ENCODE data around the gene RRP12.
A peak's percentile ranks its signal among the peaks of the same experiment; 100 is the strongest.
"Not testable (repeated sequence)": the region's sequence is repeated elsewhere in the genome, so short reads cannot be mapped to it uniquely, and the experiment has no call there.

The RRP12 gene

DNA sequence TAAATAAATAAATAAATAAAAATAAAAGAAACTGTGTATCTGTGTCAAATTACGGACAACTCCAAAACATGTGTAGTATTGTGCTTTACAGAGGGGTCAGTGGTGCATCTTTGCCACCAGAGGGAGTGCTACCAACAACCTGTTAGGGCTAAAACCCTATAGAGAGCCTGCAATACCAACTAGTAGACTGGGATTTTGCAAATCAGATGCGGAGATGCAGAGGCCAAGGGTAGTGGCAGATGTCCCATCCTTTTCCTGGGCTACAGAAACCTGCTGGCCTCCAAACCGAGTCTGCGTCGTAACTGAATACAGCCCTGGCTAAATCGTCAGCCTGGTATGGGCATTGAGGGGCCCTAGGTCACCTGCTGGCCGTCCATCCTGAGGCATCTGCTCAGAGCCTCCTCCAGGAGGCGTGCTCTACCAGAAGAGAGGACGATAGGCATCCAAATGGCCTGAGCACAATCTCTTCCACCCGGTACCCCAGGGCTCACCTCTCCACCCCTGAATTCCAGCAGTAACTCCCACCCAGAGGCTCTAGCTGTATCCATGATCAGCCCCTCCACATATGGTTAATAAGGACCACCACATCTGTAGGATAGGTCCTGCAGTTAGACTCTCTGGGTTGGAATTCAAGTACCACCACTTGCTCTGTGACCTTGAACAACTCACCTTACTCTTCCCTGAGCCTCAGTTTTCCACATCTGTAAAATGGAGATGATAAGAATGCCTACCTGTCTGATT, 6.2 kb upstream of the RRP12 start:
- TF ChIP-seq, protein P1, sequence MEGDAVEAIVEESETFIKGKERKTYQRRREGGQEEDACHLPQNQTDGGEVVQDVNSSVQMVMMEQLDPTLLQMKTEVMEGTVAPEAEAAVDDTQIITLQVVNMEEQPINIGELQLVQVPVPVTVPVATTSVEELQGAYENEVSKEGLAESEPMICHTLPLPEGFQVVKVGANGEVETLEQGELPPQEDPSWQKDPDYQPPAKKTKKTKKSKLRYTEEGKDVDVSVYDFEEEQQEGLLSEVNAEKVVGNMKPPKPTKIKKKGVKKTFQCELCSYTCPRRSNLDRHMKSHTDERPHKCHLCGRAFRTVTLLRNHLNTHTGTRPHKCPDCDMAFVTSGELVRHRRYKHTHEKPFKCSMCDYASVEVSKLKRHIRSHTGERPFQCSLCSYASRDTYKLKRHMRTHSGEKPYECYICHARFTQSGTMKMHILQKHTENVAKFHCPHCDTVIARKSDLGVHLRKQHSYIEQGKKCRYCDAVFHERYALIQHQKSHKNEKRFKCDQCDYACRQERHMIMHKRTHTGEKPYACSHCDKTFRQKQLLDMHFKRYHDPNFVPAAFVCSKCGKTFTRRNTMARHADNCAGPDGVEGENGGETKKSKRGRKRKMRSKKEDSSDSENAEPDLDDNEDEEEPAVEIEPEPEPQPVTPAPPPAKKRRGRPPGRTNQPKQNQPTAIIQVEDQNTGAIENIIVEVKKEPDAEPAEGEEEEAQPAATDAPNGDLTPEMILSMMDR (IDR thresholded peaks at IDR 0.05; ENCODE audit: low read depth, low read length) = peak; percentile 67
- peak; percentile 86 to 88 for DNase-seq (ENCODE audit: low read depth in 2 of 2)
- H3K4me3 ChIP-seq (replicated peaks in 1 of 2; ENCODE audit: low read depth in 2 of 2, low read length in 2 of 2) = no peak overlapping the region

DNA sequence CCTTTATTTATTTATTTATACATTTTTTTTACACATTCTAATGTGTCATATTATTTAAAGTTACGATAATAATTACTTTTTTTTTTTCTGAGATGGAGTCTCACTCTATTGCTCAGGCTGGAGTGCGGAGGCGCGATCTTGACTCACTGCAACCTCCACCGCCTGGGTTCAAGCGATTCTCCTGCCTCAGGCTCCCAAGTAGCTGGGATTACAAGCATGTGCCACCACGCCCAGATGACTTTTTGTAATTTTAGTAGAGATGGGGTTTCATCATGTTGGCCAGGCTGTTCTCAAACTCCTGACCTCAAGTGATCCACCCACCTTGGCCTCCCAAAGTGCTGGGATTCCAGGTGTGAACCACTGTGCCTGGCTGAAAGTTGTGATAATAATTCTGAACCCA, 5.3 kb upstream of the RRP12 start:
- not testable (repeated sequence) for H3K4me3 ChIP-seq (replicated peaks in 1 of 2; ENCODE audit: low read depth in 2 of 2, low read length in 2 of 2); DNase-seq (ENCODE audit: low read depth in 2 of 2)

DNA sequence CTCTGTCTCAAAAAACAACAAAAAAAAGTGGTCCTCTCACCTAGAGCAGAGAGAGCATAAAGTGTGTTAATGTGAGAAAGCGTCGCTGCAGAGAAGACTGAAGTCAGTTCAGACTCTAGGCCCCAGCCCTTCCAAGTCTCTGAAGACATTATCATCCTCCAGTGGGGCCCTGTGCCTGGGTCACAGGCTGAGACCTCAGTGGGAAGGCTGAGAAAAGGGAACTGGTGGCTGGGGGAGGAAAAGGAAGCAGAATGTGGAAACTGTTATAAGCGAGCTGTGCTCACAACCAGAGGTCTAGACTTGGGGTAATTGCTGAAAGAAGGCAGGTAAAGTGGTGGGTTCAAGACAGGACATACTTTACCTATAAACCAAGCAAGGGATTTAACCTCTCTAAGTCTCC, 4.9 kb upstream of the RRP12 start:
- no peak overlapping the region for H3K4me3 ChIP-seq (replicated peaks in 1 of 2; ENCODE audit: low read depth in 2 of 2, low read length in 2 of 2)
- TF ChIP-seq, protein P1 (IDR thresholded peaks at IDR 0.05; ENCODE audit: low read depth, low read length) = no peak
- no peak for DNase-seq (ENCODE audit: low read depth in 2 of 2)

DNA sequence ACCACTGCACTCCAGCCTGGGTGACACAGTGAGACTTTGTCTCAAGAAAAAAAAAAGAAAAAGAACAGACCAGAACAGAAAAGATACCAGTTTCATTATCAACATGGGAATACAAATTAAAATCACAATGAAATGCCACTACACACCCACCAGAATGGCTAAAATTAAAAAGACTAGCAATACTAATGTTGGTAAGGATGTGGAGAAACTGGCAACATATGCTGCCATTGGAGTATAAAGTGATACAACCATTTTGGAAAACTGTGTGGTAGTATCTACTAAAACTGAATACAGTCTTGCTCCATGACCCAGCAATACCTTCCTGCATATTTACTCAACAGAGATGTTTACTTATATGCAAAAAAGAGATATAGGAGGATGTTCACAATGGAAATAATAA, 2.9 kb upstream of the RRP12 start:
- TF ChIP-seq, protein P1 (IDR thresholded peaks at IDR 0.05; ENCODE audit: low read depth, low read length) = no peak
- no peak for DNase-seq (ENCODE audit: low read depth in 2 of 2)
- no peak overlapping the region for H3K4me3 ChIP-seq (replicated peaks in 1 of 2; ENCODE audit: low read depth in 2 of 2, low read length in 2 of 2)

DNA sequence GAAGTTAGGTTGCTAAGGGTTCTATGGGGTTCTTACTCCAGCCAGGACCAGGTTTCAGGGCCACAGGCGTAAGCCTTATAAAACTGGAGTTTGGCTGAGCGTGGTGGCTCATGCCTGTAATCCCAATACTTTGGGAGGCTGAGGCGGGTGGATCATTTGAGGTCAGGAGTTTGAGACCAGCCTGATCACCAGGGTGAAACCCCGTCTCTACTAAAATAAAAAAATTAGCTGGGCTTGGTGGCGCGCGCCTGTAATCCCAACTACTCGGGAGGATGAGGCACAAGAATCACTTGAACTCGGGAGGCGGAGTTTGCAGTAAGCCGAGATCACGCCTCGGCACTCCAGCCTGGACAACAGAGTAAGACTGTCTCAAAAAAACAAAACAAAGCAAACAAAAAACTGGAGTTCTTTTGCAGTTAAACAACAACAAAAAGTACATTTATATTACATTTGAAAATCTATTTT, 347 bp upstream of the RRP12 start:
- TF ChIP-seq, protein P1 (IDR thresholded peaks at IDR 0.05; ENCODE audit: low read depth, low read length) = no peak
- peak overlapping the region; percentile 92 to 95 for H3K4me3 ChIP-seq (replicated peaks in 1 of 2; ENCODE audit: low read depth in 2 of 2, low read length in 2 of 2)
- no peak for DNase-seq (ENCODE audit: low read depth in 2 of 2)

DNA sequence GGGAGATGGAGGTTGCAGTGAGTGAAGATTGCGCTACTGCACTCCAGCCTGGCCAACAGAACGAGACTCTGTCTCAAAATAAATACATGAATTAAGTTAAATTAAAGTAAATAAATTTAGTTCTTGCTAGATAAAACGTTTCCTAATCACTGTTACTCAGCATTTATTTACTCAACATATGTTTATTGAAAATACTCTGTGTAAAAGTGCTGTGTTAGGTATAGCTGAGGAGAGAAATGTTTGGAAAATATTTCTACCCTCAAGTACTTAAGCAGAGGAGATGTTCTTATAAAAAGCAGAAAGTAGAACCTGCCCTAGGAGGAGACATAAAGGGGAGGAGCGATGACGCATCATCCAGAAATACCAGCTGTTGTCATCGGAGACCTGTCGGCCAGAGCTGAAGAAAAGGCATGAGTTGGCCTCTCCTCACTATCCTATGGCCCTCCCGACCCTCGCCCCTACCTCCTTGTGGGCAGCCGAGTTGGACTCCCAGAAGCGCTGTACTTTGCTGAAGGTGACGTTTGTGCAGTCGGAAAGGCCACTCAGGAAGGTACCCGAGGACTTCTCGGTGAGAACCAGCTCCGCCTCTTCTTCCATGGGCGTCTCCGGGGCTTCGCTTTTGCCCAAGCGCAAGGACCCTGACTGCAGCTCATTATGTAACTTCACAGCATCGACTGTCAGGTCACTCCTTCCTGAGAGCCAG, 1.1 kb downstream of the RRP12 start:
- H3K4me3 ChIP-seq (replicated peaks in 1 of 2; ENCODE audit: low read depth in 2 of 2, low read length in 2 of 2) = peak overlapping the region; percentile 92 to 95
- TF ChIP-seq, protein P1 (IDR thresholded peaks at IDR 0.05; ENCODE audit: low read depth, low read length) = no peak
- peak; percentile 68 to 85 for DNase-seq (ENCODE audit: low read depth in 2 of 2)

DNA sequence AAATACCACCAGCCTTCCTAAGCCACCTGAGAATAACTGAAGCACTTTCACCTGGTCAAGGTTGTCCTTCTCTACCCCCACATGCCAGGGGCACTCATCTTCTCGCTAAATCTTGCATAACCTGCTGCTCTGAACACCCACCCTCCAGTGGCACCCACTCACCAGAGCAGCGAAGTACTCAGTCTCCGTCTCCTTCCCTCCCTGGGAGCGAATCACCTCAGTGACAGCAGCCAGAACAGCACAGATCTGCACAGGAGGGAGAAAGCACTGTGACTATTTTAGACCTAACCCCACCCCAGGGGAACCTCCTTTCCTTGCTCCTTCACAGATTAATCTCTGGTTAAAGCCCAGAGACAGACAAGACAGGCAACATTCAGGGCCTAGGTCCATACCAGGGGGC, 5.1 kb downstream of the RRP12 start:
- H3K4me3 ChIP-seq (replicated peaks in 1 of 2; ENCODE audit: low read depth in 2 of 2, low read length in 2 of 2) = no peak overlapping the region
- TF ChIP-seq, protein P1 (IDR thresholded peaks at IDR 0.05; ENCODE audit: low read depth, low read length) = no peak
- no peak for DNase-seq (ENCODE audit: low read depth in 2 of 2)
